ENCODE data around the gene ANTXR1.

The ANTXR1 gene

GRCh38 chr2:69092857-69093256 lies 79.9 kb downstream of the ANTXR1 start:
- H3K23ac ChIP-seq (ENCODE audit: low read length in 2 of 2) = no peak overlapping the region
- WGBS = 100% methylated on average over 1 of the region's 1 CpG
- H3K9ac ChIP-seq (ENCODE audit: low read length) = peak overlapping the region; percentile 15
- peaks cover 6 to 24% of the 10 kb centered on the region in 2 experiments for H3K36me3 ChIP-seq (ENCODE audit: control insufficient read depth in 1 of 2, insufficient read depth in 2 of 2, low read depth in 1 of 2, low read length in 2 of 2)
- H4K8ac ChIP-seq (ENCODE audit: low read length) = no peak overlapping the region
- H3K27ac ChIP-seq (ENCODE audit: low read length, poor library complexity, severe bottlenecking) = no peak overlapping the region
- H2BK120ac ChIP-seq (ENCODE audit: low read depth, low read length) = no peak overlapping the region
- no peak overlapping the region for H3K18ac ChIP-seq (ENCODE audit: low read depth in 1 of 2, low read length in 2 of 2)
- no peak overlapping the region for H3K4me3 ChIP-seq (ENCODE audit: insufficient read depth in 1 of 2, low read depth in 1 of 2, low read length in 2 of 2)
- H3K79me1 ChIP-seq (replicated peaks; ENCODE audit: low read length, poor library complexity, severe bottlenecking) = no peaks in the 10 kb centered on the region
- no peak overlapping the region for H2AFZ ChIP-seq (ENCODE audit: low read depth, low read length)
- no peak overlapping the region for H3K14ac ChIP-seq (ENCODE audit: low read length in 2 of 2)
- H4K91ac ChIP-seq (ENCODE audit: low read length) = no peak overlapping the region
- no peak overlapping the region for H3K4me2 ChIP-seq (ENCODE audit: low read length, poor library complexity, severe bottlenecking)
- no peaks in the 10 kb centered on the region for H3K9me3 ChIP-seq (ENCODE audit: control insufficient read depth, low read length)
- H3K4me1 ChIP-seq (ENCODE audit: control insufficient read depth, insufficient read depth, low read depth, low read length) = peaks cover 1% of the 10 kb centered on the region
- no peak for DNase-seq
- no peak overlapping the region for H2AK5ac ChIP-seq (ENCODE audit: low read length, severe bottlenecking)
- no peak overlapping the region for H3K4ac ChIP-seq (ENCODE audit: low read depth in 1 of 2, low read length in 2 of 2)
- H2BK5ac ChIP-seq (ENCODE audit: low read depth, low read length, poor library complexity, severe bottlenecking) = no peak overlapping the region
- no peak overlapping the region for H2BK15ac ChIP-seq (ENCODE audit: low read depth, poor library complexity, severe bottlenecking)
- H3K27me3 ChIP-seq (ENCODE audit: control insufficient read depth in 1 of 2, insufficient read depth in 1 of 2, low read length in 2 of 2) = no peaks in the 10 kb centered on the region
- no peak overlapping the region for H2BK12ac ChIP-seq (ENCODE audit: low read length in 2 of 2)

- H3K14ac ChIP-seq (ENCODE audit: low read length in 2 of 2) = no peak overlapping the region
- no peak overlapping the region for H2AFZ ChIP-seq (ENCODE audit: low read depth, low read length)
- H2AK5ac ChIP-seq (ENCODE audit: low read length, severe bottlenecking) = no peak overlapping the region
- DNase-seq = peak; percentile 75
- no peak overlapping the region for H2BK12ac ChIP-seq (ENCODE audit: low read length in 2 of 2)
- no peak overlapping the region for H3K4ac ChIP-seq (ENCODE audit: low read depth in 1 of 2, low read length in 2 of 2)
- 61% methylated on average over 2 of the region's 2 CpGs for WGBS
- H2BK120ac ChIP-seq (ENCODE audit: low read depth, low read length) = no peak overlapping the region
- H2BK5ac ChIP-seq (ENCODE audit: low read depth, low read length, poor library complexity, severe bottlenecking) = no peak overlapping the region
- no peaks in the 10 kb centered on the region for H3K9me3 ChIP-seq (ENCODE audit: control insufficient read depth, low read length)
- H3K27ac ChIP-seq (ENCODE audit: low read length, poor library complexity, severe bottlenecking) = no peak overlapping the region
- no peak overlapping the region for H3K4me2 ChIP-seq (ENCODE audit: low read length, poor library complexity, severe bottlenecking)
- H3K4me3 ChIP-seq (ENCODE audit: insufficient read depth in 1 of 2, low read depth in 1 of 2, low read length in 2 of 2) = no peak overlapping the region
- no peak overlapping the region for H2BK15ac ChIP-seq (ENCODE audit: low read depth, poor library complexity, severe bottlenecking)
- no peak overlapping the region for H4K8ac ChIP-seq (ENCODE audit: low read length)
- H3K27me3 ChIP-seq (ENCODE audit: control insufficient read depth in 1 of 2, insufficient read depth in 1 of 2, low read length in 2 of 2) = no peaks in the 10 kb centered on the region
- H3K9ac ChIP-seq (ENCODE audit: low read length) = peak overlapping the region; percentile 48
- H3K4me1 ChIP-seq (ENCODE audit: control insufficient read depth, insufficient read depth, low read depth, low read length) = peaks cover 1% of the 10 kb centered on the region
- H3K79me1 ChIP-seq (replicated peaks; ENCODE audit: low read length, poor library complexity, severe bottlenecking) = no peaks in the 10 kb centered on the region
- no peak overlapping the region for H3K23ac ChIP-seq (ENCODE audit: low read length in 2 of 2)
- peaks cover 0 to 24% of the 10 kb centered on the region in 2 experiments for H3K36me3 ChIP-seq (ENCODE audit: control insufficient read depth in 1 of 2, insufficient read depth in 2 of 2, low read depth in 1 of 2, low read length in 2 of 2)
- H4K91ac ChIP-seq (ENCODE audit: low read length) = no peak overlapping the region
- H3K18ac ChIP-seq (ENCODE audit: low read depth in 1 of 2, low read length in 2 of 2) = no peak overlapping the region
Measured at GRCh38 chr2:69095305-69095704, 82.3 kb downstream of the ANTXR1 start.

GRCh38 chr2:69096326-69097095 lies 83.5 kb downstream of the ANTXR1 start:
- Histone ChIP-seq H2BK12ac (ENCODE audit: low read length in 2 of 2) (no peak overlapping the region), H3K4ac (ENCODE audit: low read depth in 1 of 2, low read length in 2 of 2) (no peak overlapping the region), H3K14ac (ENCODE audit: low read length in 2 of 2) (no peak overlapping the region), H3K4me1 (ENCODE audit: control insufficient read depth, insufficient read depth, low read depth, low read length) (peaks cover 1% of the 10 kb centered on the region), H3K36me3 (ENCODE audit: control insufficient read depth in 1 of 2, insufficient read depth in 2 of 2, low read depth in 1 of 2, low read length in 2 of 2) (peaks cover 0 to 15% of the 10 kb centered on the region in 2 experiments), H2AFZ (ENCODE audit: low read depth, low read length) (no peak overlapping the region), H2BK5ac (ENCODE audit: low read depth, low read length, poor library complexity, severe bottlenecking) (no peak overlapping the region), H3K27ac (ENCODE audit: low read length, poor library complexity, severe bottlenecking) (no peak overlapping the region), H3K18ac (ENCODE audit: low read depth in 1 of 2, low read length in 2 of 2) (no peak overlapping the region), H4K8ac (ENCODE audit: low read length) (no peak overlapping the region), H3K9ac (ENCODE audit: low read length) (no peak overlapping the region), H3K23ac (ENCODE audit: low read length in 2 of 2) (no peak overlapping the region), H2BK120ac (ENCODE audit: low read depth, low read length) (no peak overlapping the region), H3K27me3 (ENCODE audit: control insufficient read depth in 1 of 2, insufficient read depth in 1 of 2, low read length in 2 of 2) (no peaks in the 10 kb centered on the region), H3K4me3 (ENCODE audit: insufficient read depth in 1 of 2, low read depth in 1 of 2, low read length in 2 of 2) (no peak overlapping the region), H3K79me1 (replicated peaks; ENCODE audit: low read length, poor library complexity, severe bottlenecking) (no peaks in the 10 kb centered on the region), H3K4me2 (ENCODE audit: low read length, poor library complexity, severe bottlenecking) (no peak overlapping the region), H2AK5ac (ENCODE audit: low read length, severe bottlenecking) (no peak overlapping the region), H3K9me3 (ENCODE audit: control insufficient read depth, low read length) (no peaks in the 10 kb centered on the region), H2BK15ac (ENCODE audit: low read depth, poor library complexity, severe bottlenecking) (no peak overlapping the region), H4K91ac (ENCODE audit: low read length) (no peak overlapping the region)
- DNase-seq = no peak
- WGBS = 100% methylated on average over 2 of the region's 2 CpGs

- no peak overlapping the region for H3K9ac ChIP-seq (ENCODE audit: low read length)
- WGBS = 100% methylated on average over 2 of the region's 2 CpGs
Measured at GRCh38 chr2:69097148-69097610, 84.2 kb downstream of the ANTXR1 start.

More at GRCh38 chr2:69097148-69097610, 84.2 kb downstream of the ANTXR1 start:
- Histone ChIP-seq H3K4me2 (ENCODE audit: low read length, poor library complexity, severe bottlenecking) (no peak overlapping the region), H2AK5ac (ENCODE audit: low read length, severe bottlenecking) (no peak overlapping the region), H3K27me3 (ENCODE audit: control insufficient read depth in 1 of 2, insufficient read depth in 1 of 2, low read length in 2 of 2) (no peaks in the 10 kb centered on the region), H2AFZ (ENCODE audit: low read depth, low read length) (no peak overlapping the region), H3K14ac (ENCODE audit: low read length in 2 of 2) (no peak overlapping the region), H3K4ac (ENCODE audit: low read depth in 1 of 2, low read length in 2 of 2) (no peak overlapping the region), H2BK15ac (ENCODE audit: low read depth, poor library complexity, severe bottlenecking) (no peak overlapping the region), H3K4me1 (ENCODE audit: control insufficient read depth, insufficient read depth, low read depth, low read length) (peaks cover 1% of the 10 kb centered on the region), H3K27ac (ENCODE audit: low read length, poor library complexity, severe bottlenecking) (no peak overlapping the region), H4K8ac (ENCODE audit: low read length) (no peak overlapping the region), H3K9me3 (ENCODE audit: control insufficient read depth, low read length) (no peaks in the 10 kb centered on the region), H2BK12ac (ENCODE audit: low read length in 2 of 2) (no peak overlapping the region), H3K4me3 (ENCODE audit: insufficient read depth in 1 of 2, low read depth in 1 of 2, low read length in 2 of 2) (no peak overlapping the region), H3K79me1 (replicated peaks; ENCODE audit: low read length, poor library complexity, severe bottlenecking) (no peaks in the 10 kb centered on the region), H2BK5ac (ENCODE audit: low read depth, low read length, poor library complexity, severe bottlenecking) (no peak overlapping the region), H3K18ac (ENCODE audit: low read depth in 1 of 2, low read length in 2 of 2) (no peak overlapping the region), H3K36me3 (ENCODE audit: control insufficient read depth in 1 of 2, insufficient read depth in 2 of 2, low read depth in 1 of 2, low read length in 2 of 2) (peaks cover 0 to 8% of the 10 kb centered on the region in 2 experiments), H2BK120ac (ENCODE audit: low read depth, low read length) (no peak overlapping the region), H3K23ac (ENCODE audit: low read length in 2 of 2) (no peak overlapping the region), H4K91ac (ENCODE audit: low read length) (no peak overlapping the region)
- DNase-seq = no peak
